ENCODE results near the gene FAM83C.

FAM83C gene

DNA sequence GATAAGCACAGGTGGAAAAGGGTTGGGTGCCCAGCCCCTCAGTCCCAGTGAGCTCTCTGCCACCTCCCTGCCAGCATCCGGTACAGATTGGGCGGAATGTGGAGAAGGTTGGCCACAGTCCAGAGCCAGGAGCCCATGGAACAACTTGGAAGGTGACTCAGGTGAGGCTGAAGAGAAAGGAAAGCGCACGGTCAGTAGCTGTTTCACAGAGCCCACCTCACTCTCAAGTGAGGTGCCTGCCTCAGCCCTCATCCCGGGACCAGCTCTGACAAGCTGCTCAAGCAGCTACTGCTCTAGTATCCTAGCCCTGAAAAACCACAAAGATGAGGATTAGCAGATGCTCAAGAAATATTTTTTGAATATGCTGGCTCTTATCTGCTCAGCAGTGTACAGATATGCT is 13.2 kb downstream of the FAM83C start:
- no peaks in the 10 kb centered on the region for H3K9me3 ChIP-seq (replicated peaks in 1 of 11)
- H3K27ac ChIP-seq, result peak overlapping the region in 3 of 11 experiments; percentile 11 to 96 (median 91); a peak in 3 of 22 replicates
- peak overlapping the region in 6 of 11 experiments; percentile 6 to 41 (median 20); a peak in 5 of 22 replicates for H3K9ac ChIP-seq
- H3K4me1 ChIP-seq, result peaks cover 22 to 57% (median 26%) of the 10 kb centered on the region in 10 experiments
- no peak overlapping the region for H3K4me3 ChIP-seq
- no peaks in the 10 kb centered on the region for H3K27me3 ChIP-seq
- H3K36me3 ChIP-seq, result peaks cover 64 to 82% (median 79%) of the 10 kb centered on the region in 11 experiments
- TF ChIP-seq Cebpa-rat (IDR thresholded peaks at IDR 0.05), result no peak
- H4K20me1 ChIP-seq, result peaks cover 27 to 85% (median 55%) of the 10 kb centered on the region in 11 experiments; a peak in 19 of 22 replicates
- H3K4me2 ChIP-seq, result peak overlapping the region in 1 of 11 experiments; percentile 73; a peak in 1 of 22 replicates

DNA sequence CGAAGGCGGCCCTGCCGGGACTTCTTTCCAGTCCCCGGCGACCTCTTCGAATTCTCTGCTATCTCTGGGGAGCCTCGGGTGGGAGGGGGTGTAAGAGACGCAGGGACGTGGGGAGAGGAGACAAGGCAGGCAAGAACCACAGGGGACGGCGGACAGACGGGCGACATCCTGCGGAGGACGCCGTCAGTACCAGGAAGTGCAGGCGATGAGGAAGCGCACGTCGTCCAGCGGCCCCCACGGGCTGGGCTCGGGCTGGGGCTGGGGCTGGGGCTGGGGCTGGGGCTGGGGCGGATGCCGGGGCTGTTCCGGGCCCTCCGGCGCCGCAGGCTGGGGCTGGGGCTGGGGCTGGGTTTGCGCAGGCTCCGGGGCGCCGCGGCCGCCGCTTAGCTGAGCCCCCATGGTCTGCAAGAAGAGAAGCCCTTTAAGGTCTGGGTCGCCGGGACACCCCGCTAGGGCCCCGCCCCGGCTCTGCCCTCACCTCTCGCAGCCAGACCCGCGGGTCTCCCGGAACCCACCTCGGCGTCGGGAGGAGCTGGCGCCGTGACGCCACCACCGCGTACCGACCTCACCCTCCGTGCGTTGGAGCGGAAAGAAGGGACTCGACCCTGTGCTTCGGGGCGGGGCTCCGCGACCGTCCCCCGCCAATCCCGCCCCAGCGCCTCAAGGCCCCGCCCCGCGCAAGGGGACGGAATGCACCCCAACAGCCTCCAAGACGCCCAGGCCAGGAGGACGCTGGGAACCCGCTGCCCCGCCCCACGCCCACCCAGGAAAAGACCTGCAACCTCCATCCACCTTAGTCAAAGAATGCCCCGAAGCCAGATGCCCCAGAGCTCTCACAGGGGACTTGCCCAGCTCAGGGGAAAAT is 14.5 kb downstream of the FAM83C start, which contains the start of gene MMP24OS:
TSS of gene MMP24OS (minus strand) at position 592 of the 865 bp plus-strand sequence. CDS start at position 399, 193 bp downstream.
- peak within 1 kb of the TSS; percentile 64 to 95 (median 84) for H3K4me3 ChIP-seq
- peak within 1 kb of the TSS; percentile 86 to 100 (median 96) for H3K4me2 ChIP-seq
- H3K27me3 ChIP-seq, result no peaks in the 10 kb centered on the region
- H3K36me3 ChIP-seq, result peaks cover 62 to 83% (median 78%) of the 10 kb centered on the region in 11 experiments
- peaks cover 11 to 47% (median 17%) of the 10 kb centered on the region in 10 experiments for H3K4me1 ChIP-seq
- peaks cover 16 to 78% (median 50%) of the 10 kb centered on the region in 11 experiments; a peak in 19 of 22 replicates for H4K20me1 ChIP-seq
- H3K27ac ChIP-seq, result peak within 1 kb of the TSS; percentile 81 to 96 (median 91)
- TF ChIP-seq Cebpa-rat (IDR thresholded peaks at IDR 0.05), result no peak
- no peaks in the 10 kb centered on the region for H3K9me3 ChIP-seq (replicated peaks in 1 of 11)
- H3K9ac ChIP-seq, result peak within 1 kb of the TSS; percentile 88 to 97 (median 93)

DNA sequence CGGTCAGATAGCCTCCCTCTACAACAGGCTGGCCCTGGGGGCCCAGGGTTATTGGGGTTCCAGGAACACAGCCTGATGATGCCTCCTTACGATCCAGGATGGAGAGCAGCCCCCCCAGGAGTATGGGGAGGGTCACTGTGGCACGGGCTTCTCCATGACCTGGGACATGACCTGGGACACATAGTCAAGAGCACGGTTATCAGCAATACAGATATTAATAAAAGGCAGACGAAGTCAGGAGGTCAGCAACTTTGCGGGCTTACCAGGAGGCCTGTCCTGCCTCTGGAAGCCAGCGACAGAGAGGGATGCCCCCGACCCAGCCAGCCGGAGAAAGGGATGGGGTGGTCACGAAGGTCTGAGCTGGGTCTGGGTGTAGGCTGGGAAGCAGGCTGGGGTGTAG is 15.1 kb downstream of the FAM83C start:
- H3K4me3 ChIP-seq, result peak overlapping the region; percentile 64 to 95 (median 84)
- peak overlapping the region; percentile 81 to 96 (median 91) for H3K27ac ChIP-seq
- peaks cover 12 to 41% (median 14%) of the 10 kb centered on the region in 10 experiments for H3K4me1 ChIP-seq
- peaks cover 12 to 75% (median 46%) of the 10 kb centered on the region in 11 experiments; a peak in 19 of 22 replicates for H4K20me1 ChIP-seq
- peak overlapping the region; percentile 88 to 97 (median 93) for H3K9ac ChIP-seq
- H3K36me3 ChIP-seq, result peaks cover 55 to 81% (median 75%) of the 10 kb centered on the region in 11 experiments
- TF ChIP-seq Cebpa-rat (IDR thresholded peaks at IDR 0.05), result no peak
- H3K4me2 ChIP-seq, result peak overlapping the region; percentile 86 to 100 (median 96)
- no peaks in the 10 kb centered on the region for H3K27me3 ChIP-seq
- no peaks in the 10 kb centered on the region for H3K9me3 ChIP-seq (replicated peaks in 1 of 11)

DNA sequence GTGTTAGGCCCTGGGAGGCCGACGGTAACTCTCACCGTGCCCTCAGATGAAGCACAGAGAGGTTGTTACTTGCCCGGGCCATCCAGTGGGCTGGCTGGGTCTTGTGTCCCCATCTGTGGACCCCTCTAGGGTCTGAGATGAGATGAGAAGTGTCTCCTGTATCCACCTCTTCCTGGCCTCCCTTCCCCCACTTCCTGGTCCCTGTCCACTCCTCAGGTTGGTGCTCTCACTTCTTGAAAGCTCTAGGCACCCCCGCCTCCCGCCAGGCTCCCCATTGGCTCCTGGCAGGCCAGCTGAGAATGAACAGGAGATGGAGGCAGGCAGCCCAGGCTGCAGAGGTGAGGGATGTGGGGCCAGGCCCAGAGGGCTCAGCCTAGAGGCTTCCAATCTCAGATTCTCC is 15.8 kb downstream of the FAM83C start:
- peak overlapping the region; percentile 88 to 97 (median 93) for H3K9ac ChIP-seq
- no peaks in the 10 kb centered on the region for H3K27me3 ChIP-seq
- peaks cover 48 to 81% (median 69%) of the 10 kb centered on the region in 11 experiments for H3K36me3 ChIP-seq
- peak overlapping the region; percentile 86 to 100 (median 96) for H3K4me2 ChIP-seq
- TF ChIP-seq Cebpa-rat (IDR thresholded peaks at IDR 0.05), result no peak
- peak overlapping the region; percentile 81 to 96 (median 91); a peak in 20 of 22 replicates for H3K27ac ChIP-seq
- peaks cover 12 to 74% (median 46%) of the 10 kb centered on the region in 11 experiments; a peak in 19 of 22 replicates for H4K20me1 ChIP-seq
- H3K4me1 ChIP-seq, result peaks cover 12 to 37% (median 18%) of the 10 kb centered on the region in 10 experiments
- peak overlapping the region; percentile 64 to 95 (median 84) for H3K4me3 ChIP-seq
- no peaks in the 10 kb centered on the region for H3K9me3 ChIP-seq (replicated peaks in 1 of 11)

- peak overlapping the region in 8 of 11 experiments; percentile 89 to 100 (median 97); a peak in 12 of 22 replicates for H3K4me2 ChIP-seq
- H3K4me1 ChIP-seq, result peaks cover 12 to 36% (median 21%) of the 10 kb centered on the region in 10 experiments
- H3K4me3 ChIP-seq, result peak overlapping the region in 3 of 10 experiments; percentile 11 to 95 (median 89); a peak in 2 of 20 replicates
- no peaks in the 10 kb centered on the region for H3K9me3 ChIP-seq (replicated peaks in 1 of 11)
- no peak for TF ChIP-seq Cebpa-rat (IDR thresholded peaks at IDR 0.05)
- H3K36me3 ChIP-seq, result peaks cover 44 to 81% (median 68%) of the 10 kb centered on the region in 11 experiments
- H3K27ac ChIP-seq, result peak overlapping the region in 7 of 11 experiments; percentile 87 to 96 (median 91); a peak in 6 of 22 replicates
- H4K20me1 ChIP-seq, result peaks cover 12 to 74% (median 46%) of the 10 kb centered on the region in 11 experiments; a peak in 19 of 22 replicates
- H3K27me3 ChIP-seq, result no peaks in the 10 kb centered on the region
- peak overlapping the region; percentile 88 to 97 (median 93); a peak in 16 of 22 replicates for H3K9ac ChIP-seq
These were observed 16.4 kb downstream of the FAM83C start for GRCh38 chr20:35275741-35276251.

- no peak for TF ChIP-seq Cebpa-rat (IDR thresholded peaks at IDR 0.05)
- no peak overlapping the region for H3K27ac ChIP-seq
- H3K4me2 ChIP-seq, result no peak overlapping the region
- H3K4me3 ChIP-seq, result no peak overlapping the region
- H3K4me1 ChIP-seq, result peaks cover 12 to 25% (median 21%) of the 10 kb centered on the region in 10 experiments
- H3K9ac ChIP-seq, result 0 out of 22 replicates have a peak overlapping the region, but pooled peaks of 2 of the 11 experiments have one; percentile 8 to 94
- peaks cover 30 to 81% (median 55%) of the 10 kb centered on the region in 11 experiments for H3K36me3 ChIP-seq
- no peaks in the 10 kb centered on the region for H3K27me3 ChIP-seq
- H4K20me1 ChIP-seq, result peaks cover 9 to 70% (median 44%) of the 10 kb centered on the region in 11 experiments; a peak in 17 of 22 replicates
- no peaks in the 10 kb centered on the region for H3K9me3 ChIP-seq (replicated peaks in 1 of 11)
These were observed 17.8 kb downstream of the FAM83C start for GRCh38 chr20:35274172-35275092.

- no peak for TF ChIP-seq Cebpa-rat (IDR thresholded peaks at IDR 0.05)
- H3K4me1 ChIP-seq, result peaks cover 12 to 25% (median 20%) of the 10 kb centered on the region in 10 experiments
These were observed 18.6 kb downstream of the FAM83C start for GRCh38 chr20:35273449-35274171.

More at GRCh38 chr20:35273449-35274171, 18.6 kb downstream of the FAM83C start:
- peaks cover 4 to 67% (median 35%) of the 10 kb centered on the region in 11 experiments; a peak in 17 of 22 replicates for H4K20me1 ChIP-seq
- no peak overlapping the region for H3K9ac ChIP-seq
- H3K9me3 ChIP-seq (replicated peaks in 1 of 11), result no peaks in the 10 kb centered on the region
- H3K4me3 ChIP-seq, result no peak overlapping the region
- no peak overlapping the region for H3K27ac ChIP-seq
- no peaks in the 10 kb centered on the region for H3K27me3 ChIP-seq
- H3K4me2 ChIP-seq, result no peak overlapping the region
- peaks cover 22 to 76% (median 47%) of the 10 kb centered on the region in 11 experiments for H3K36me3 ChIP-seq
